Omental fat pad (tissue), 4 donors: ENCODE results near the gene TXNDC12. TPM values are rescaled to one million over a fixed set of nuclear protein-coding genes. Genes with fewer than 3 reads are reported as not detected.
"Not testable (repeated sequence)": the region's sequence is repeated elsewhere in the genome, so short reads cannot be mapped to it uniquely, and the experiment has no call there.

Experiments used
- ATAC-seq: fragments of 150-250 bp; one replicate; pipeline ENCODE4 v1.9.1; 2016; ENCODE audit warnings: mild to moderate bottlenecking, moderate library complexity; ENCODE audit not compliant: low FRiP score
- DNase-seq: peaks from one replicate; pipeline ENCODE4 v3.0.0-alpha.2; 2019; ENCODE audit warnings: low spot score
- CTCF ChIP-seq, 3 donors: fragments of 450-650 bp; IDR thresholded peaks; one replicate each; pipeline ENCODE4 v1.5.1; 2016 to 2017; ENCODE audit warnings: antibody characterized with exemption in 3 of 3, mild to moderate bottlenecking in 3 of 3, moderate library complexity in 2 of 3
- total RNA-seq, 4 donors: library from RNA; depleted of rRNA; stranded (reverse); fragments of >200 nt; gene quantifications; one replicate each; pipeline ENCODE4 v1.1.0, GENCODE V29; 2016

Gene TXNDC12
- total RNA-seq, 4 donors from 2014 or later, result 35.9 to 54.7 (median 43.2) TPM

GRCh38 chr1:52057255-52057654 is 2.3 kb upstream of the TXNDC12 start:
- no peak for TF ChIP-seq CTCF (IDR thresholded peaks at IDR 0.05)
- DNase-seq (no peak), ATAC-seq (no peak)

- no peak for TF ChIP-seq CTCF (IDR thresholded peaks at IDR 0.05)
- DNase-seq (no peak), ATAC-seq (no peak)
Measured at GRCh38 chr1:52056937-52057231, 1.9 kb upstream of the TXNDC12 start.

- peak; percentile 91 for ATAC-seq
- DNase-seq, result peak; percentile 60
- no peak for TF ChIP-seq CTCF (IDR thresholded peaks at IDR 0.05)
Measured at GRCh38 chr1:52056163-52056936, 1.4 kb upstream of the TXNDC12 start, which contains the start of gene BTF3L4. TSS of gene BTF3L4 (plus strand) at chr1:52056295. CDS start at chr1:52059848, 3,553 bp downstream.

- DNase-seq, result no peak
- no peak for TF ChIP-seq CTCF (IDR thresholded peaks at IDR 0.05)
- ATAC-seq, result no peak
Measured at GRCh38 chr1:52055866-52056162, 823 bp upstream of the TXNDC12 start.

- DNase-seq, result no peak
- no peak for ATAC-seq
- no peak for TF ChIP-seq CTCF (IDR thresholded peaks at IDR 0.05)
Measured at GRCh38 chr1:52054496-52055065, 410 bp downstream of the TXNDC12 start.

- ATAC-seq (no peak), DNase-seq (no peak)
- TF ChIP-seq CTCF (IDR thresholded peaks at IDR 0.05), result no peak
Measured at GRCh38 chr1:52053862-52054261, 1.1 kb downstream of the TXNDC12 start.

- not testable (repeated sequence) for DNase-seq, ATAC-seq
Measured at GRCh38 chr1:52049337-52049736, 5.7 kb downstream of the TXNDC12 start.

GRCh38 chr1:52045666-52046195 is 9.3 kb downstream of the TXNDC12 start:
- not testable (repeated sequence) for DNase-seq, ATAC-seq
